ENCODE results near the gene TMEM91. TPM values are rescaled to one million over a fixed set of nuclear protein-coding genes. Genes with fewer than 3 reads are reported as not detected.
"Not testable (repeated sequence)": the region's sequence is repeated elsewhere in the genome, so short reads cannot be mapped to it uniquely, and the experiment has no call there.

Gene TMEM91
- total RNA-seq, 2 donors from 2014 or later = 5.7 to 16.5 TPM

GRCh38 chr19:41366089-41366488 is 10.2 kb upstream of the TMEM91 start:
- Mint-ChIP-seq H3K9me3 (no peaks in the 10 kb centered on the region), H3K4me1 (no peaks in the 10 kb centered on the region), H3K27me3 (ENCODE audit: insufficient read depth) (no peaks in the 10 kb centered on the region), H3K27ac (peak overlapping the region; percentile 20), H3K4me3 (no peak overlapping the region), H3K36me3 (ENCODE audit: low read depth) (peaks cover 7% of the 10 kb centered on the region)
- no peaks in the 10 kb centered on the region for H3K4me1 ChIP-seq (ENCODE audit: control insufficient read depth, insufficient read depth, low read length)
- DNase-seq = peak; percentile 58
- TF ChIP-seq, protein P1, sequence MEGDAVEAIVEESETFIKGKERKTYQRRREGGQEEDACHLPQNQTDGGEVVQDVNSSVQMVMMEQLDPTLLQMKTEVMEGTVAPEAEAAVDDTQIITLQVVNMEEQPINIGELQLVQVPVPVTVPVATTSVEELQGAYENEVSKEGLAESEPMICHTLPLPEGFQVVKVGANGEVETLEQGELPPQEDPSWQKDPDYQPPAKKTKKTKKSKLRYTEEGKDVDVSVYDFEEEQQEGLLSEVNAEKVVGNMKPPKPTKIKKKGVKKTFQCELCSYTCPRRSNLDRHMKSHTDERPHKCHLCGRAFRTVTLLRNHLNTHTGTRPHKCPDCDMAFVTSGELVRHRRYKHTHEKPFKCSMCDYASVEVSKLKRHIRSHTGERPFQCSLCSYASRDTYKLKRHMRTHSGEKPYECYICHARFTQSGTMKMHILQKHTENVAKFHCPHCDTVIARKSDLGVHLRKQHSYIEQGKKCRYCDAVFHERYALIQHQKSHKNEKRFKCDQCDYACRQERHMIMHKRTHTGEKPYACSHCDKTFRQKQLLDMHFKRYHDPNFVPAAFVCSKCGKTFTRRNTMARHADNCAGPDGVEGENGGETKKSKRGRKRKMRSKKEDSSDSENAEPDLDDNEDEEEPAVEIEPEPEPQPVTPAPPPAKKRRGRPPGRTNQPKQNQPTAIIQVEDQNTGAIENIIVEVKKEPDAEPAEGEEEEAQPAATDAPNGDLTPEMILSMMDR (conservative IDR thresholded peaks at IDR 0.05) = peak; percentile 68
- no peak overlapping the region for H3K9ac ChIP-seq (ENCODE audit: extremely low read depth, low read length, poor library complexity, severe bottlenecking)
- no peak overlapping the region for H3K4me3 ChIP-seq (ENCODE audit: low read length)
- H3K27me3 ChIP-seq (ENCODE audit: control insufficient read depth, insufficient read depth, low read length, poor library complexity, severe bottlenecking) = no peaks in the 10 kb centered on the region
- H3K36me3 ChIP-seq (ENCODE audit: control insufficient read depth, insufficient read depth, low read length) = no peaks in the 10 kb centered on the region
- no peak overlapping the region for H3K27ac ChIP-seq (ENCODE audit: low read depth, low read length)
- 88 to 91% methylated on average over 1 of the region's 1 CpG for WGBS, 2 experiments (ENCODE audit: insufficient coverage in 1 of 2, insufficient read length in 1 of 2)
- H3K9me3 ChIP-seq (ENCODE audit: control insufficient read depth, low read length) = no peaks in the 10 kb centered on the region

GRCh38 chr19:41367848-41368301 is 8.5 kb upstream of the TMEM91 start:
- no peaks in the 10 kb centered on the region for H3K9me3 Mint-ChIP-seq
- no peaks in the 10 kb centered on the region for H3K27me3 Mint-ChIP-seq (ENCODE audit: insufficient read depth)
- Histone ChIP-seq H3K27ac (ENCODE audit: low read depth, low read length) (no peak overlapping the region), H3K9me3 (ENCODE audit: control insufficient read depth, low read length) (no peaks in the 10 kb centered on the region), H3K4me1 (ENCODE audit: control insufficient read depth, insufficient read depth, low read length) (no peaks in the 10 kb centered on the region), H3K4me3 (ENCODE audit: low read length) (no peak overlapping the region), H3K9ac (ENCODE audit: extremely low read depth, low read length, poor library complexity, severe bottlenecking) (no peak overlapping the region), H3K36me3 (ENCODE audit: control insufficient read depth, insufficient read depth, low read length) (no peaks in the 10 kb centered on the region), H3K27me3 (ENCODE audit: control insufficient read depth, insufficient read depth, low read length, poor library complexity, severe bottlenecking) (no peaks in the 10 kb centered on the region)
- WGBS, 2 experiments (ENCODE audit: insufficient coverage in 1 of 2, insufficient read length in 1 of 2) = 88 to 91% methylated on average over 5 to 6 of the region's 6 CpGs
- H3K4me1 Mint-ChIP-seq = no peaks in the 10 kb centered on the region
- DNase-seq = no peak
- H3K36me3 Mint-ChIP-seq (ENCODE audit: low read depth) = peaks cover 14% of the 10 kb centered on the region
- no peak overlapping the region for H3K4me3 Mint-ChIP-seq
- no peak overlapping the region for H3K27ac Mint-ChIP-seq
- TF ChIP-seq, protein P1 (conservative IDR thresholded peaks at IDR 0.05) = no peak

DNA sequence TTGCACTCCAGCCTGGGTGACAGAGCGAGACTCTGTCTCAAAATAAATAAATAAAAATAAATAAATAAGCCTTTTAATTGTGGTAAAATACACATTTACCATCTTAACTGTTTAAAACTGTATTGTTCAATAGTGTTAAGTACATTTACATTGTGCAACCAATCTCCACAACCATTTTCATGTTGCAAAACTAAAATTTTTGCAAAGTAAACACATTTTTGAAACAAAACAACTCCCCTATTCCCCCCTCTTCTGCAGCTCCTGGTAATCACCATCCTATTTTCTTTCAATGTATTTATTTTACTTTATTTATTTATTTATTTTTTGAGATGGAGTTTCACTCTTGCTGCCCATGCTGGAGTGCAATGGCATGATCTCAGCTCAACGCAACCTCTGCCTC is 6.6 kb upstream of the TMEM91 start:
- Histone ChIP-seq H3K27me3 (ENCODE audit: control insufficient read depth, insufficient read depth, low read length, poor library complexity, severe bottlenecking) (no peaks in the 10 kb centered on the region), H3K9ac (ENCODE audit: extremely low read depth, low read length, poor library complexity, severe bottlenecking) (no peak overlapping the region), H3K4me3 (ENCODE audit: low read length) (no peak overlapping the region), H3K27ac (ENCODE audit: low read depth, low read length) (no peak overlapping the region), H3K36me3 (ENCODE audit: control insufficient read depth, insufficient read depth, low read length) (no peaks in the 10 kb centered on the region), H3K4me1 (ENCODE audit: control insufficient read depth, insufficient read depth, low read length) (no peaks in the 10 kb centered on the region), H3K9me3 (ENCODE audit: control insufficient read depth, low read length) (no peaks in the 10 kb centered on the region)
- H3K27me3 Mint-ChIP-seq (ENCODE audit: insufficient read depth) = no peaks in the 10 kb centered on the region
- H3K27ac Mint-ChIP-seq = no peak overlapping the region
- no peak for DNase-seq
- H3K36me3 Mint-ChIP-seq (ENCODE audit: low read depth) = peaks cover 15% of the 10 kb centered on the region
- TF ChIP-seq, protein P1 (conservative IDR thresholded peaks at IDR 0.05) = no peak
- H3K9me3 Mint-ChIP-seq = no peaks in the 10 kb centered on the region
- H3K4me1 Mint-ChIP-seq = no peaks in the 10 kb centered on the region
- 91 to 100% methylated on average over 1 to 2 of the region's 2 CpGs for WGBS, 2 experiments (ENCODE audit: insufficient coverage in 1 of 2, insufficient read length in 1 of 2)
- no peak overlapping the region for H3K4me3 Mint-ChIP-seq

GRCh38 chr19:41371119-41371518 is 5.2 kb upstream of the TMEM91 start:
- not testable (repeated sequence) for H3K4me3 Mint-ChIP-seq; H3K4me1 Mint-ChIP-seq; H3K27me3 ChIP-seq (ENCODE audit: control insufficient read depth, insufficient read depth, low read length, poor library complexity, severe bottlenecking); H3K4me3 ChIP-seq (ENCODE audit: low read length); H3K4me1 ChIP-seq (ENCODE audit: control insufficient read depth, insufficient read depth, low read length); H3K9me3 Mint-ChIP-seq; H3K9me3 ChIP-seq (ENCODE audit: control insufficient read depth, low read length); H3K9ac ChIP-seq (ENCODE audit: extremely low read depth, low read length, poor library complexity, severe bottlenecking); H3K27ac Mint-ChIP-seq; H3K27ac ChIP-seq (ENCODE audit: low read depth, low read length); H3K27me3 Mint-ChIP-seq (ENCODE audit: insufficient read depth); H3K36me3 ChIP-seq (ENCODE audit: control insufficient read depth, insufficient read depth, low read length); DNase-seq
- peaks cover 14% of the 10 kb centered on the region for H3K36me3 Mint-ChIP-seq (ENCODE audit: low read depth)
- 97 to 100% methylated on average over 4 to 5 of the region's 5 CpGs for WGBS, 2 experiments (ENCODE audit: insufficient coverage in 1 of 2, insufficient read length in 1 of 2)

All from endodermal cell (in vitro differentiated cells).